ENCODE results near the gene GALNT17. TPM values are rescaled to one million over a fixed set of nuclear protein-coding genes. Genes with fewer than 3 reads are reported as not detected.

The GALNT17 gene
- total RNA-seq, 1 donor: not detected

GRCh38 chr7:71538210-71538609, 406.3 kb downstream of the GALNT17 start:
- Histone ChIP-seq H3K4me1 (ENCODE audit: insufficient read depth, low read length) (no peaks in the 10 kb centered on the region), H3K4me3 (ENCODE audit: low read length) (no peak overlapping the region), H3K9me3 (ENCODE audit: low read depth, low read length) (no peaks in the 10 kb centered on the region), H3K27me3 (ENCODE audit: insufficient read depth, low read length) (no peaks in the 10 kb centered on the region)

GRCh38 chr7:71539615-71540014, 407.7 kb downstream of the GALNT17 start:
- Histone ChIP-seq H3K4me3 (ENCODE audit: low read length) (no peak overlapping the region), H3K27me3 (ENCODE audit: insufficient read depth, low read length) (no peaks in the 10 kb centered on the region), H3K4me1 (ENCODE audit: insufficient read depth, low read length) (no peaks in the 10 kb centered on the region), H3K9me3 (ENCODE audit: low read depth, low read length) (no peaks in the 10 kb centered on the region)

GRCh38 chr7:71541707-71542353, 409.9 kb downstream of the GALNT17 start:
- no peaks in the 10 kb centered on the region for H3K9me3 ChIP-seq (ENCODE audit: low read depth, low read length)
- H3K4me3 ChIP-seq (ENCODE audit: low read length): no peak overlapping the region

GRCh38 chr7:71543396-71543795, 411.5 kb downstream of the GALNT17 start:
- no peaks in the 10 kb centered on the region for H3K4me1 ChIP-seq (ENCODE audit: insufficient read depth, low read length)
- H3K27me3 ChIP-seq (ENCODE audit: insufficient read depth, low read length): no peaks in the 10 kb centered on the region
- no peaks in the 10 kb centered on the region for H3K9me3 ChIP-seq (ENCODE audit: low read depth, low read length)
- no peak overlapping the region for H3K4me3 ChIP-seq (ENCODE audit: low read length)

More at GRCh38 chr7:71541707-71542353, 409.9 kb downstream of the GALNT17 start:
- H3K27me3 ChIP-seq (ENCODE audit: insufficient read depth, low read length): no peaks in the 10 kb centered on the region
- H3K4me1 ChIP-seq (ENCODE audit: insufficient read depth, low read length): no peaks in the 10 kb centered on the region

GRCh38 chr7:71544816-71545215, 412.9 kb downstream of the GALNT17 start:
- Histone ChIP-seq H3K27me3 (ENCODE audit: insufficient read depth, low read length) (no peaks in the 10 kb centered on the region), H3K4me3 (ENCODE audit: low read length) (no peak overlapping the region), H3K4me1 (ENCODE audit: insufficient read depth, low read length) (no peaks in the 10 kb centered on the region), H3K9me3 (ENCODE audit: low read depth, low read length) (no peaks in the 10 kb centered on the region)

- Histone ChIP-seq H3K9me3 (ENCODE audit: low read depth, low read length) (no peaks in the 10 kb centered on the region), H3K27me3 (ENCODE audit: insufficient read depth, low read length) (no peaks in the 10 kb centered on the region), H3K4me3 (ENCODE audit: low read length) (no peak overlapping the region), H3K4me1 (ENCODE audit: insufficient read depth, low read length) (no peaks in the 10 kb centered on the region)
These were observed 415.5 kb downstream of the GALNT17 start for GRCh38 chr7:71547426-71547825.

GRCh38 chr7:71548746-71549145, 416.8 kb downstream of the GALNT17 start:
- Histone ChIP-seq H3K9me3 (ENCODE audit: low read depth, low read length) (no peaks in the 10 kb centered on the region), H3K4me1 (ENCODE audit: insufficient read depth, low read length) (no peaks in the 10 kb centered on the region), H3K4me3 (ENCODE audit: low read length) (no peak overlapping the region), H3K27me3 (ENCODE audit: insufficient read depth, low read length) (no peaks in the 10 kb centered on the region)

GRCh38 chr7:71553306-71553705, 421.4 kb downstream of the GALNT17 start:
- H3K4me3 ChIP-seq (ENCODE audit: low read length): no peak overlapping the region
- no peaks in the 10 kb centered on the region for H3K4me1 ChIP-seq (ENCODE audit: insufficient read depth, low read length)
- H3K9me3 ChIP-seq (ENCODE audit: low read depth, low read length): no peaks in the 10 kb centered on the region
- no peaks in the 10 kb centered on the region for H3K27me3 ChIP-seq (ENCODE audit: insufficient read depth, low read length)

- no peaks in the 10 kb centered on the region for H3K27me3 ChIP-seq (ENCODE audit: insufficient read depth, low read length)
- no peaks in the 10 kb centered on the region for H3K4me1 ChIP-seq (ENCODE audit: insufficient read depth, low read length)
- no peak overlapping the region for H3K4me3 ChIP-seq (ENCODE audit: low read length)
- H3K9me3 ChIP-seq (ENCODE audit: low read depth, low read length): no peaks in the 10 kb centered on the region
These were observed 423.8 kb downstream of the GALNT17 start for GRCh38 chr7:71555758-71556157.

- H3K9me3 ChIP-seq (ENCODE audit: low read depth, low read length): no peaks in the 10 kb centered on the region
- H3K4me1 ChIP-seq (ENCODE audit: insufficient read depth, low read length): no peaks in the 10 kb centered on the region
- no peak overlapping the region for H3K4me3 ChIP-seq (ENCODE audit: low read length)
- no peaks in the 10 kb centered on the region for H3K27me3 ChIP-seq (ENCODE audit: insufficient read depth, low read length)
These were observed 427.1 kb downstream of the GALNT17 start for GRCh38 chr7:71558806-71559613.

- H3K4me1 ChIP-seq (ENCODE audit: insufficient read depth, low read length): no peaks in the 10 kb centered on the region
- H3K4me3 ChIP-seq (ENCODE audit: low read length): no peak overlapping the region
- no peaks in the 10 kb centered on the region for H3K27me3 ChIP-seq (ENCODE audit: insufficient read depth, low read length)
- H3K9me3 ChIP-seq (ENCODE audit: low read depth, low read length): no peaks in the 10 kb centered on the region
These were observed 428.5 kb downstream of the GALNT17 start for GRCh38 chr7:71560354-71560995.

GRCh38 chr7:71563276-71563675, 431.3 kb downstream of the GALNT17 start:
- no peak overlapping the region for H3K4me3 ChIP-seq (ENCODE audit: low read length)
- H3K27me3 ChIP-seq (ENCODE audit: insufficient read depth, low read length): no peaks in the 10 kb centered on the region
- H3K9me3 ChIP-seq (ENCODE audit: low read depth, low read length): no peaks in the 10 kb centered on the region
- H3K4me1 ChIP-seq (ENCODE audit: insufficient read depth, low read length): no peaks in the 10 kb centered on the region

GRCh38 chr7:71566376-71566775, 434.4 kb downstream of the GALNT17 start:
- Histone ChIP-seq H3K9me3 (ENCODE audit: low read depth, low read length) (no peaks in the 10 kb centered on the region), H3K4me1 (ENCODE audit: insufficient read depth, low read length) (no peaks in the 10 kb centered on the region)

GRCh38 chr7:71566991-71567390, 435.0 kb downstream of the GALNT17 start:
- Histone ChIP-seq H3K4me3 (ENCODE audit: low read length) (no peak overlapping the region), H3K9me3 (ENCODE audit: low read depth, low read length) (no peaks in the 10 kb centered on the region), H3K4me1 (ENCODE audit: insufficient read depth, low read length) (no peaks in the 10 kb centered on the region), H3K27me3 (ENCODE audit: insufficient read depth, low read length) (no peaks in the 10 kb centered on the region)

More at GRCh38 chr7:71566376-71566775, 434.4 kb downstream of the GALNT17 start:
- H3K27me3 ChIP-seq (ENCODE audit: insufficient read depth, low read length): no peaks in the 10 kb centered on the region
- no peak overlapping the region for H3K4me3 ChIP-seq (ENCODE audit: low read length)

GRCh38 chr7:71574153-71574860, 442.4 kb downstream of the GALNT17 start:
- Histone ChIP-seq H3K27me3 (ENCODE audit: insufficient read depth, low read length) (no peaks in the 10 kb centered on the region), H3K4me3 (ENCODE audit: low read length) (no peak overlapping the region), H3K4me1 (ENCODE audit: insufficient read depth, low read length) (no peaks in the 10 kb centered on the region), H3K9me3 (ENCODE audit: low read depth, low read length) (no peaks in the 10 kb centered on the region)

All from mononuclear cell (primary cell).